Activated naive CD8-positive, alpha-beta T cell treated with anti-CD3 and anti-CD28 coated beads, Interleukin-2, amount 50 U/mL, for 24 hours (primary cell): ENCODE results near the gene TTC12.

ENCODE experiments used
- ATAC-seq: fragments of 150-1000 bp; cut with Tn5 transposase; one replicate; pipeline ENCODE4 v1.10.0; 2021
- DNase-seq: peaks from one replicate; pipeline ENCODE4 v3.0.0; 2021
- H3K27ac Mint-ChIP-seq: one replicate; pipeline ENCODE4 v1.8.0; 2021; ENCODE audit warnings: mild to moderate bottlenecking, mixed read lengths
- H3K27me3 Mint-ChIP-seq: one replicate; pipeline ENCODE4 v1.8.0; 2021; ENCODE audit warnings: mixed read lengths
- H3K36me3 Mint-ChIP-seq: one replicate; pipeline ENCODE4 v1.8.0; 2021; ENCODE audit warnings: low read depth, mixed read lengths
- H3K4me1 Mint-ChIP-seq: one replicate; pipeline ENCODE4 v1.8.0; 2021; ENCODE audit warnings: mixed read lengths
- H3K4me3 Mint-ChIP-seq: one replicate; pipeline ENCODE4 v1.8.0; 2021; ENCODE audit warnings: mild to moderate bottlenecking, moderate library complexity, mixed read lengths
- H3K9me3 Mint-ChIP-seq: one replicate; pipeline ENCODE4 v1.8.0; 2021; ENCODE audit warnings: mixed read lengths

Gene TTC12

GRCh38 chr11:113277907-113278306, 36.5 kb upstream of the TTC12 start:
- no peak overlapping the region for H3K4me3 Mint-ChIP-seq
- H3K9me3 Mint-ChIP-seq = no peaks in the 10 kb centered on the region

GRCh38 chr11:113278481-113278880, 35.9 kb upstream of the TTC12 start:
- no peaks in the 10 kb centered on the region for H3K27me3 Mint-ChIP-seq
- H3K4me3 Mint-ChIP-seq = no peak overlapping the region
- no peak overlapping the region for H3K27ac Mint-ChIP-seq
- H3K4me1 Mint-ChIP-seq = no peaks in the 10 kb centered on the region
- no peaks in the 10 kb centered on the region for H3K9me3 Mint-ChIP-seq
- DNase-seq (no peak), ATAC-seq (no peak)
- no peaks in the 10 kb centered on the region for H3K36me3 Mint-ChIP-seq

More at GRCh38 chr11:113277907-113278306, 36.5 kb upstream of the TTC12 start:
- peaks cover under 1% of the 10 kb centered on the region for H3K27me3 Mint-ChIP-seq
- H3K27ac Mint-ChIP-seq = no peak overlapping the region
- no peak for ATAC-seq
- no peaks in the 10 kb centered on the region for H3K4me1 Mint-ChIP-seq
- no peak for DNase-seq
- H3K36me3 Mint-ChIP-seq = no peaks in the 10 kb centered on the region

DNA sequence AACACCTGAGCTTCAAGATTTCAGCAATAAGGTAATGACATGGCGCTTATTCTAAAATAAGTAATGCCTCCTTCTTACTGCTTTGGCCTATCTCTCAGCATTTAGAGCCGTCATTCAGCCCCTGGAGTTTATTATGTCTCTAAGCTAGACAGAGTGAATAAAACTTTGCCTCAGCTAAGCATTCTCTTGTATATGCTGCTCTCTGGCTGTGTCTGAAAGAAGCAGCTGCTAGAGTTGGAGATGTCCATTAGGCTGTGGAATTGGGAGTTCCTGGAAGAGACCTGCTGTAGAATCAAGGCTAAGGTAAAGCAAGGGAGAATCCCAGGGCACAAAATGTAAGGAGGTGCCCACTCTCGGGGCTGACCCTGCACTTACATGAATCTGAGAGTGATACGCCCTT, 35.5 kb upstream of the TTC12 start:
- Mint-ChIP-seq H3K4me3 (no peak overlapping the region), H3K27ac (no peak overlapping the region), H3K36me3 (no peaks in the 10 kb centered on the region), H3K9me3 (no peaks in the 10 kb centered on the region), H3K4me1 (no peaks in the 10 kb centered on the region), H3K27me3 (no peaks in the 10 kb centered on the region)
- ATAC-seq (no peak), DNase-seq (no peak)

GRCh38 chr11:113279591-113279990, 34.8 kb upstream of the TTC12 start:
- no peak for DNase-seq
- no peaks in the 10 kb centered on the region for H3K4me1 Mint-ChIP-seq
- no peaks in the 10 kb centered on the region for H3K9me3 Mint-ChIP-seq
- no peak overlapping the region for H3K27ac Mint-ChIP-seq
- ATAC-seq = no peak
- no peaks in the 10 kb centered on the region for H3K27me3 Mint-ChIP-seq
- no peaks in the 10 kb centered on the region for H3K36me3 Mint-ChIP-seq
- no peak overlapping the region for H3K4me3 Mint-ChIP-seq

DNA sequence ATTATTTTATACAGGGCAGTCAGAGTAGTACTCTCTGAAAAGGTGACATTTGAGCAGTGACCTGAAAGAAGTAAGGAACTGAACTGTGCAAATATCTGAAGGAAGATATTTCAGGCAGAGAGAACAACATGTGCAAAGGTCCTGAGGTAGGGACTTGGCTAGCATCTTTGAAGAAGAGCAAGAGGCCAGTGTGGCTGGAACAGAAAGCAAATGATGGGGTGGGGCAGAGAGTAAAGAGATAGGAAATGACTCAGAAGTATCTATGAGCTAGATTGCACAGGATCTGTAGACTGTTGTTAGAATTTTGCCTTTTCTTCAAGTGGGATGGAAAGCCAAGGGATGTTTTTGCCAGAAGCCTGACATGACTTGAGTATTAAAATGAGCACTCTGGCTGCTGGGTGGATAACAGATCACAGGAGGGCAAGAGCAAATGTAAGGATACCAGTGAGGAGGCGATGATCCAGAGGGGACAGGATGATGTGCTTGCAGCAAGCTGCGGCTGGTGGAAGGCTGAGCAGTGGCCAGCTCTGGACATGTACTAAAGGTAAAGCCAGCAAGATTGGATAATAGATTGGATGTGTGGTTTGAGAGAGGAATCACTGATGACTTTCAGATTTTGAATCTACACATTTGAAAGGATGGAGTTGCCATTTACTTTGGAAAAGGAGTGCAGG, 33.2 kb upstream of the TTC12 start:
- no peaks in the 10 kb centered on the region for H3K4me1 Mint-ChIP-seq
- no peaks in the 10 kb centered on the region for H3K9me3 Mint-ChIP-seq
- H3K36me3 Mint-ChIP-seq = no peaks in the 10 kb centered on the region
- no peak overlapping the region for H3K4me3 Mint-ChIP-seq
- no peak overlapping the region for H3K27ac Mint-ChIP-seq
- no peaks in the 10 kb centered on the region for H3K27me3 Mint-ChIP-seq
- ATAC-seq = no peak
- no peak for DNase-seq

GRCh38 chr11:113282898-113283437, 31.4 kb upstream of the TTC12 start:
- Mint-ChIP-seq H3K9me3 (no peaks in the 10 kb centered on the region), H3K36me3 (no peaks in the 10 kb centered on the region), H3K27me3 (no peaks in the 10 kb centered on the region), H3K4me1 (no peaks in the 10 kb centered on the region), H3K4me3 (no peak overlapping the region), H3K27ac (no peak overlapping the region)
- no peak for DNase-seq
- no peak for ATAC-seq

GRCh38 chr11:113283881-113284280, 30.5 kb upstream of the TTC12 start:
- no peak overlapping the region for H3K4me3 Mint-ChIP-seq
- H3K4me1 Mint-ChIP-seq = no peaks in the 10 kb centered on the region
- no peaks in the 10 kb centered on the region for H3K36me3 Mint-ChIP-seq
- DNase-seq (no peak), ATAC-seq (no peak)
- H3K27ac Mint-ChIP-seq = no peak overlapping the region
- no peaks in the 10 kb centered on the region for H3K27me3 Mint-ChIP-seq
- H3K9me3 Mint-ChIP-seq = no peaks in the 10 kb centered on the region

- Mint-ChIP-seq H3K4me1 (no peaks in the 10 kb centered on the region), H3K27me3 (no peaks in the 10 kb centered on the region), H3K27ac (no peak overlapping the region), H3K4me3 (no peak overlapping the region), H3K36me3 (no peaks in the 10 kb centered on the region), H3K9me3 (no peaks in the 10 kb centered on the region)
- ATAC-seq (no peak), DNase-seq (no peak)
Observed at GRCh38 chr11:113286009-113286408, 28.4 kb upstream of the TTC12 start.

GRCh38 chr11:113286509-113287497, 27.6 kb upstream of the TTC12 start:
- Mint-ChIP-seq H3K4me1 (no peaks in the 10 kb centered on the region), H3K27me3 (no peaks in the 10 kb centered on the region), H3K36me3 (no peaks in the 10 kb centered on the region), H3K9me3 (no peaks in the 10 kb centered on the region), H3K27ac (no peak overlapping the region), H3K4me3 (no peak overlapping the region)
- ATAC-seq (no peak), DNase-seq (no peak)

DNA sequence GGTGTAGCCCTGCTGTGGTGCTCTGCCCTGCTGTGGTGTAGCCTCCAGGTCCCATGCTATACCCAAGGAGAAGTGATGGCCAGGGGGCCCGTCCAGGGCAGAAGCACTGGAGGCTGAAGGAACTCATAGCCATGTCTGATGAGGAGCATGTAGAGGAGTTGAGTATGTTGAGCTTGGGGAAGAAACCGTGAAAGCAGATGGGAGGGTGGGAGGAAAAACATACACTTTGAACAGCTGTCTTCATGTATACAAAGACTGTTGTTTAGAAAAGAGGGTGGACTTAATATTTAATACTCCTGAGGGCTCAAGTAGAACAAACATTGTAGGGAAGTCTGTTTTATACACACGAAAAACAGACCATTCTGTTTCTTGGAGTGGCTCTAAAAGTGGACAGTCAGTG, 26.6 kb upstream of the TTC12 start:
- no peak for DNase-seq
- Mint-ChIP-seq H3K27me3 (no peaks in the 10 kb centered on the region), H3K27ac (no peak overlapping the region), H3K4me1 (no peaks in the 10 kb centered on the region), H3K9me3 (no peaks in the 10 kb centered on the region), H3K4me3 (no peak overlapping the region), H3K36me3 (no peaks in the 10 kb centered on the region)
- ATAC-seq = no peak

GRCh38 chr11:113288286-113288863, 26.0 kb upstream of the TTC12 start:
- H3K9me3 Mint-ChIP-seq = no peaks in the 10 kb centered on the region
- H3K4me3 Mint-ChIP-seq = no peak overlapping the region
- ATAC-seq = no peak
- peaks cover under 1% of the 10 kb centered on the region for H3K27me3 Mint-ChIP-seq
- no peaks in the 10 kb centered on the region for H3K36me3 Mint-ChIP-seq
- no peak for DNase-seq
- H3K4me1 Mint-ChIP-seq = no peaks in the 10 kb centered on the region
- H3K27ac Mint-ChIP-seq = no peak overlapping the region

GRCh38 chr11:113289431-113290187, 24.8 kb upstream of the TTC12 start:
- no peaks in the 10 kb centered on the region for H3K4me1 Mint-ChIP-seq
- no peaks in the 10 kb centered on the region for H3K9me3 Mint-ChIP-seq
- no peaks in the 10 kb centered on the region for H3K36me3 Mint-ChIP-seq
- DNase-seq = peak; percentile 66
- H3K27me3 Mint-ChIP-seq = peaks cover 7% of the 10 kb centered on the region
- ATAC-seq = peak; percentile 92
- no peak overlapping the region for H3K27ac Mint-ChIP-seq
- no peak overlapping the region for H3K4me3 Mint-ChIP-seq

GRCh38 chr11:113293936-113294335, 20.4 kb upstream of the TTC12 start:
- ATAC-seq = no peak
- Mint-ChIP-seq H3K36me3 (peaks cover 2% of the 10 kb centered on the region), H3K9me3 (no peaks in the 10 kb centered on the region), H3K27me3 (peaks cover 14% of the 10 kb centered on the region), H3K4me1 (no peaks in the 10 kb centered on the region), H3K27ac (no peak overlapping the region), H3K4me3 (no peak overlapping the region)
- no peak for DNase-seq

- H3K4me1 Mint-ChIP-seq = no peaks in the 10 kb centered on the region
- H3K27ac Mint-ChIP-seq = no peak overlapping the region
- H3K36me3 Mint-ChIP-seq = peaks cover 2% of the 10 kb centered on the region
- H3K4me3 Mint-ChIP-seq = no peak overlapping the region
- H3K27me3 Mint-ChIP-seq = peaks cover 22% of the 10 kb centered on the region
- DNase-seq (no peak), ATAC-seq (no peak)
- H3K9me3 Mint-ChIP-seq = no peaks in the 10 kb centered on the region
Observed at GRCh38 chr11:113295993-113296392, 18.4 kb upstream of the TTC12 start.
